Activated CD4-positive, alpha-beta T cell treated with anti-CD3 and anti-CD28 coated beads, Interleukin-2, amount 50 U/mL, for 16 hours (primary cell): ENCODE measurements around the gene KDM8.

ENCODE experiments used
- DNase-seq: peaks from one replicate; pipeline ENCODE4 v3.0.0-alpha.2; 2020

Gene KDM8

GRCh38 chr16:27232061-27232900 lies 29.0 kb downstream of the KDM8 start:
- no peak for DNase-seq

GRCh38 chr16:27232901-27233625 lies 29.7 kb downstream of the KDM8 start:
- no peak for DNase-seq

DNA sequence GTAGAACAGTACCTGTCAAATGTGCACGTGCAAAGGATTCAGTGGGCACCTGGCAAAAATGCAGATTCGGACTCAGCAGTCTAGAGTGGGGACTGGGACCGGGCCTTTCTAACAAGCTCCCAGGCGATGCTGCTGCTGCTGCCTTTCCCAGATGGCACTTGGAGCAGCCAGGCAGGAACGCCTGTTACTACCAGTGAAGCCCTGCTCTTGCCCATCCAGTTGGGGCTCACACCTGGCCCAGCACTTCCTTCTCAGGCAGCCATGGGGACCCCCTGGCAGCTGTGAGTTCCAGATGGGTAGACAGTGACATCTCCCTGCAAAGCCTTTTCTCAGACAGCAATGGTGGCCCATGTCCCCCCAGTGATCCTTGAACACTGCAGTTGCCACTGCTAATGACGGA lies 30.4 kb downstream of the KDM8 start:
- DNase-seq: no peak

DNA sequence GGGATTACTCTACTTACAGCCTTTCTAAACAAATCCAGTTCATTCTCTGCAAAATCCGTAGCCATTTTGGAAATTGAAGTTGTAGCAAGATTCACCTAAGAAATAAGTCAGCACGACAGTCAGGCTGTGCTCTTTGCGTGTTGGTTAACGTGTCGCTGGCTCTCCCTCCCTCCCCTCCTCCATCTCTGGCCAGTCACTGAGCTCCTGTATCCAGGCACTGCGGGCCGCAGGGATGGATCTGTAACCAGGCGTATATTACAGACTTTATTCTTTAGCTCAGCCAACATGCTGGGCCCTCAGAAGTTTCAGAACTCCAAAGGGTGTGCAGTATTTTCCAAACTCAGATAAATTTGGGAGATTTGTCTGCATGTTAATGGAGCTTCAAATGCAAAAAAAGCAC lies 30.8 kb downstream of the KDM8 start:
- no peak for DNase-seq

GRCh38 chr16:27234603-27235002 lies 31.3 kb downstream of the KDM8 start:
- no peak for DNase-seq

GRCh38 chr16:27235055-27235937 lies 32.0 kb downstream of the KDM8 start:
- peak; percentile 91 for DNase-seq

GRCh38 chr16:27235938-27236245 lies 32.6 kb downstream of the KDM8 start:
- no peak for DNase-seq

DNA sequence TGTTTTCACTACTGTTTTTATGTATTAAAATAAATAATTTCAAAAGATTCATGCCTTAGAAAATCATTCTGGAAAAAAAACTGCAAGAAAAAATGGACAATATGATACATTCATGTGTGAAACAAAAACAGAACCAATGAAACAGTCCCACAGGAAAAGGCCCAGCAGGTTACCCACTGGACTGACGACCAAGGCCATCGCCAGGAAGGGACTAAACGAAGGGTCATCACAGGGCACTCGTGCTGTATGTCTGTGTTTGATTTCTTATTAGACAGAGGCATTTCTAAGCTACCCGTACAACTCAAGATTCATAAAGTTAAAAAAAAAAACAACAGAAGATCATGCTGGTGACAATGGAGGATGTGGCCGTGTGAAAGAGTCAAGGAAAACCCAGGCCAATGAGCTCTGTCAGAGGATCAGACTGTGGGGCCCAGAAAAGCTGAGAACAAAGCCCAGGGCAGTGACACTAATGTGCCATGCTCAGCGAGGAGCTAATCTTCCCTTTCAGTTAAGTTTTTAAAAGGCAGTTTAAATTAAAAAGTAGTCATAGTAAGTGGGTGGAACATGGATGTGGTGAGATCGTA lies 33.4 kb downstream of the KDM8 start:
- DNase-seq: no peak

DNA sequence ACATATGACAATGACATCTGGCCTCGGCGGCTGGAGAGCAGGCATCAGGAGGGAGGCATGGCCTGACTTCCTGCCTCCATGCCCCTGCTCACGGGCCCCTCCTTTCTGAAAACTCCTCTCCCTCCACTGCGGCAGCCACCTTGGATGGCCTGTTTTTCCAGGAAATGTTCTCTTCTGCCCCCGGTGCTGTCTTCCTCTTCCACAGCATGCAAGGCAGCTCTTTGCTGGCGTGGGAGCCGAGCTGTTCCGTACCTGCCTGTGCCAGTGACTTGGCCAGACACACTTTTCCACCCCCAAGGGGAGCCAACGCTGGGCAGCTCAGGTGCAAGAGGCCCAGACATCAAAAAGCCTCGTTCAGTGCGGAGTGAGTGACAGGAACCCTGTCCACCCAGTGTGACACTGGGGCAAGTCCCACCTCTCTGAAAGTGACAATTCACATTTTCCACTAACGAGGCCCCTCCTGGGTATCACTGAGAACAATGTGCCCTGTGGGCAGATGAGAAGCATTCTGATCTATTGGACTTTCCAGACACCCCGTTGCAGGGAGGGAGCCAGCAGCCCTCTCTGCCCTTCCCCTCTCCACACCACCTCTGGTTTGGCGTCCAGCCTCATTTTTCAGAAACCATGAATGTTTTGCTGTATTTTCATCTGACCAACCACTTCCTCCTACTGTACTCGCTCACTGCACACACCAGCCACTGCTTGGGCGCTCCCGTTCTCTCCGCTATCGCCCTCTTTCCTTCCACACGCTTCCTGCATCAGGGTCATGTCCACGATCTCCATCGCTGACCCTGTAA lies 34.1 kb downstream of the KDM8 start:
- DNase-seq: peak; percentile 85

DNA sequence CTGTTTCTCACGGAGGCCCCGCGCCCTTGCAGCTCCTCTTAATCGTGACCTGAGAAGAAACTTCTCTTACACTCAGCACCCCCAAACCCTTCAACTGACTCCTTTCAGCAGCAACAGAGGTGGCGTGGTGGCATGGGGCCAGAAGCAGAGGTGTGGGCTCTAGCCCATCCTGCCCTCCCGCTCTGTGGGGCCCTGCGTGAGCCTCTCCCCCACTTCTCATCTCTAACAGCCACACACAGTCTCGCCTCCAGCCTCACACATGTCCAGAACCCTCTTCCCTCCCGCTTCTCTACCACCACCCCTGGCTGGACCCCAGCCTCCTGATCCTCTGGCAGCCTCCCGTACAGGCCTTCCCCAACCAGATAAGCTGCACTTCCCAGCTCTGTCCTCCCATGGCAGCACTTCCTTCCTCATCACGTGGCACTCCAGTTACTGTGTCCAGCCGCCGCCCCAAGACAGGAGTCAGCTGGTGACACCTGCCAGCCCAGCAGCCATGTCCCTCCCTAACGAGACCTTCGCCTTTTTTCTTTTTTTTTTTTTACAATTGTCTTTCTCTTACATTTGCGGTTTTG lies 34.8 kb downstream of the KDM8 start:
- no peak for DNase-seq

GRCh38 chr16:27238591-27238990 lies 35.3 kb downstream of the KDM8 start:
- no peak for DNase-seq

DNA sequence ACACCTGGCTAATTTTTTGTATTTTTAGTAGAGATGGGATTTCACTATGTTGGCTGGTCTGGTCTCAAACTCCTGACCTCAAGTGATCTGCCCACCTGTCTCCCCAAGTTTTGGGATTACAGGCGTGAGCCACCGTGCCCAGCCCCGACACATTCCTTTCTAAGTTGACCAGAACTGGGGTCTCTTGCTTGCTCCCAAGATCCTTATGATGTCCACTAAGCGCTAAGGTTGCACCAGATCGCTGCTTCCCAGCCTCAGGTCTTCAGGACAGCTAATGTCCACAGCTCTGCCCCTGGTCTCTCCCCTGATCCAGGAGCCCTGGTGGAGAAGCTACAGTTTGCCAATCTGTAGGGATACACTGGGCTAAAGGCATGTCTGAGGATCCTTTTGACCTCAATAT lies 35.7 kb downstream of the KDM8 start:
- no peak for DNase-seq

DNA sequence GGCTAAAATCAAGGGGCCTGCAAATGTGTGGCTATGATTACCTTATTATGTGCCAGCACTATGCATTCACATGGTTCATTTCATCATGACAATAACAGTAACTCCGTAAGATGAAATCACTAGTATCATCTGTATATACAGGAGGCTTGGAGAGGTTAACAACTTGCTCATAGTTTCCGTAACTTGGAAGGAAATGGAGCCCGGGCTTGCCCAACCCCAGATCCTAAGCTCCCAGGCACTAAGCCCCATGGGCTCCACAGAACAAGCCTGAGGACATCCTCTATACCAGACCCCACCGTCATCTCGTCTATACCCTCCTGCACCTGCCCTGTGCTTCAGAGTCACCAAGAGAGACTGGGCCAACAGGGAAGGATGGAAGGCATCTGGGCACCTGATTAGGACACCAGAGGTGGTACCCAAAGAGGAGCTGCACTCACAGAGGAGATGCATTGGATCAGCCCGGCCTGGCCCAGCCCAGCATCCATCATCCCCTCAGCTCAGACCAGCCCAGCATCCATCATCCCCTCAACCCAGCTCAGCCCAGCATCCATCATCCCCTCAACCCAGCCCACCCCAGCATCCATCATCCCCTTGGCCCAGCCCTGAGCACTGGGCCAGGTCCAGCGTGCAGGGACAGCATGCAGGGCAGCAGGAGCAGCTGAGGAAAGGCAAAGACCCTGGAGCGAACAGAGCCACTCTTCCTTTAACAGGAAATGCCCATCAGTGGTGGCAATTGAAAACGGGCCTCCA lies 36.8 kb downstream of the KDM8 start:
- DNase-seq: no peak

- no peak for DNase-seq
Observed at GRCh38 chr16:27240948-27241531, 37.7 kb downstream of the KDM8 start.

GRCh38 chr16:27241658-27242057 lies 38.3 kb downstream of the KDM8 start:
- no peak for DNase-seq

DNA sequence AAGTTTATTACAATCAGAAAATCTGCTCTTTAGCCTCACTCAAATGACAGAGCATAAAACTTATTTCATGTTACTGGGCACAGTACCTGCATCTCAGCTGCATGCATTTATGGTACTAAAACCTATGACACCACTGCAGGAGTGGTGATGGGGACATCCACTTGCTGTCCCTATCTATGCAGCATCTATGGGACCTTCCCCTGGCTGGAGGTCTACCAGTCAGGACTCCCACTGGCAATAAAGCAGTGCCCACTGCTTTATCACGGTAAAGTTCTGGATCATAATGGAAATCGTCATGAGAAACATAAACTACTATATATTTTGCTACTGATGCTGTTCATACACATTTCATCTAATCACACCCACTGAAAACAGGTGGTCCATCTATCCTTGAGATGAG lies 39.1 kb downstream of the KDM8 start:
- DNase-seq: no peak

GRCh38 chr16:27242868-27243590 lies 39.7 kb downstream of the KDM8 start:
- DNase-seq: no peak

GRCh38 chr16:27243725-27244362 lies 40.5 kb downstream of the KDM8 start:
- DNase-seq: no peak

GRCh38 chr16:27244363-27244755 lies 41.0 kb downstream of the KDM8 start:
- DNase-seq: no peak
